HEK293 (cell line): Measurements from ENCODE around the gene RND2.

Source experiments
- CTCF ChIA-PET: fragments of 350-600 bp; formaldehyde crosslinking; extraction: SDS; loops from one replicate; lab custom pipeline; 2021; ENCODE audit warnings: antibody characterized with exemption; lab: Yijun Ruan, JAX
- POLR2A ChIA-PET: fragments of 300-600 bp; formaldehyde crosslinking; extraction: SDS; loops from one replicate; lab custom pipeline; 2020; ENCODE audit warnings: antibody characterized with exemption, inconsistent platforms; lab: Yijun Ruan, JAX
- H3K27ac ChIP-seq: fragments of 200-500 bp; sonication (Bioruptor generic); 2 replicates; pipeline ENCODE4 v1.5.1; 2014; ENCODE audit warnings: low read depth, low read length, control low read depth, inconsistent platforms; ENCODE audit errors: extremely low read depth
- H3K36me3 ChIP-seq, 2 experiments: fragments of 200-500 bp in 1 of 2; sonication (Bioruptor generic) in 1 of 2; 1 replicate in 1 of 2; 2 replicates in 1 of 2; pipeline ENCODE4 v1.5.1; 2014 to 2017; ENCODE audit warnings: inconsistent platforms in 2 of 2, low read length in 2 of 2; ENCODE audit not compliant: control insufficient read depth in 2 of 2, insufficient read depth in 1 of 2
- H3K4me1 ChIP-seq: fragments of 200-500 bp; sonication (Bioruptor generic); 2 replicates; pipeline ENCODE4 v1.5.1; 2014; ENCODE audit warnings: mild to moderate bottlenecking, low read length, inconsistent platforms; ENCODE audit not compliant: control insufficient read depth, insufficient read depth
- H3K4me3 ChIP-seq: 2 replicates; pipeline ENCODE4 v1.5.1; 2011; ENCODE audit warnings: low read depth, mild to moderate bottlenecking, control low read depth, low read length, moderate library complexity
- H3K9me3 ChIP-seq: fragments of 200-500 bp; sonication (Bioruptor generic); 2 replicates; pipeline ENCODE4 v1.5.1; 2014; ENCODE audit warnings: low read depth, low read length, inconsistent platforms; ENCODE audit not compliant: control insufficient read depth, insufficient read depth
- KLF1 ChIP-seq: fragments of 450-650 bp; formaldehyde crosslinking; IDR thresholded peaks from 2 replicates; pipeline ENCODE4 v1.5.1; 2016; ENCODE audit warnings: missing biosample characterization, missing genetic modification characterization
- MYNN ChIP-seq: fragments of 450-650 bp; formaldehyde crosslinking; IDR thresholded peaks from 2 replicates; pipeline ENCODE4 v1.5.1; 2016; ENCODE audit warnings: missing biosample characterization, missing genetic modification characterization, borderline replicate concordance
- OVOL3 ChIP-seq: fragments of 450-650 bp; formaldehyde crosslinking; IDR thresholded peaks from 2 replicates; pipeline ENCODE4 v1.5.1; 2016; ENCODE audit warnings: missing biosample characterization, missing genetic modification characterization
- SCRT2 ChIP-seq: fragments of 450-650 bp; formaldehyde crosslinking; IDR thresholded peaks from 2 replicates; pipeline ENCODE4 v1.5.1; 2016; ENCODE audit warnings: missing biosample characterization, missing genetic modification characterization
- WT1 ChIP-seq: fragments of 450-650 bp; formaldehyde crosslinking; IDR thresholded peaks from 2 replicates; pipeline ENCODE4 v1.5.1; 2016; ENCODE audit warnings: missing biosample characterization, missing genetic modification characterization
- ZBTB10 ChIP-seq: fragments of 450-650 bp; formaldehyde crosslinking; IDR thresholded peaks from 2 replicates; pipeline ENCODE4 v1.5.1; 2016; ENCODE audit warnings: missing biosample characterization, missing genetic modification characterization
- ZIC2 ChIP-seq: fragments of 450-650 bp; formaldehyde crosslinking; IDR thresholded peaks from 2 replicates; pipeline ENCODE4 v1.5.1; 2016; ENCODE audit warnings: missing biosample characterization, missing genetic modification characterization
- ZNF2 ChIP-seq: fragments of 450-650 bp; formaldehyde crosslinking; IDR thresholded peaks from 2 replicates; pipeline ENCODE4 v1.5.1; 2016; ENCODE audit warnings: missing biosample characterization, missing genetic modification characterization
- ZNF211 ChIP-seq: fragments of 450-650 bp; formaldehyde crosslinking; IDR thresholded peaks from 2 replicates; pipeline ENCODE4 v1.5.1; 2016; ENCODE audit warnings: low read depth, missing biosample characterization, missing genetic modification characterization
- ZNF302 ChIP-seq: fragments of 450-650 bp; formaldehyde crosslinking; IDR thresholded peaks from 2 replicates; pipeline ENCODE4 v1.5.1; 2016; ENCODE audit warnings: missing biosample characterization, missing genetic modification characterization, low read depth
- ZNF488 ChIP-seq: fragments of 450-650 bp; formaldehyde crosslinking; IDR thresholded peaks from 2 replicates; pipeline ENCODE4 v1.5.1; 2016; ENCODE audit warnings: missing biosample characterization, missing genetic modification characterization
- ZNF610 ChIP-seq: fragments of 450-650 bp; formaldehyde crosslinking; IDR thresholded peaks from 2 replicates; pipeline ENCODE4 v1.5.1; 2016; ENCODE audit warnings: missing biosample characterization, missing genetic modification characterization, borderline replicate concordance
- TF ChIP-seq, protein P1 (sequence below): fragments of 450-650 bp; formaldehyde crosslinking; IDR thresholded peaks from 2 replicates; pipeline ENCODE4 v1.5.1; 2016; ENCODE audit warnings: missing biosample characterization, missing genetic modification characterization

The RND2 gene

GRCh38 chr17:43014649-43015542, 10.1 kb upstream of the RND2 start:
- Histone ChIP-seq H3K4me1 (peaks cover 12% of the 10 kb centered on the region), H3K9me3 (no peaks in the 10 kb centered on the region), H3K36me3 (peaks cover 0 to 52% of the 10 kb centered on the region in 2 experiments; a peak in 2 of 3 replicates), H3K4me3 (no peak overlapping the region), H3K27ac (no peak overlapping the region; the same call in 1 of the 2 replicates)
- TF ChIP-seq ZBTB10 (tag by site-specific recombination) (no peak), SCRT2 (tag by site-specific recombination) (no peak), ZNF488 (tag by site-specific recombination) (no peak), MYNN (no peak), OVOL3 (tag by site-specific recombination) (no peak), ZNF2 (no peak), ZNF211 (tag by site-specific recombination) (no peak), KLF1 (peak; percentile 28; the same call in 1 of the 2 replicates), WT1 (peak; percentile 97), ZNF610 (no peak)
- ChIA-PET CTCF (interaction anchor here (0.7 kb wide), 1 partner anchor 10 kb away, joined by 3 read pairs; no protein-coding TSS in a partner anchor), POLR2A (interaction anchor here (1.0 kb wide), 1 partner anchor 17 kb away, joined by 3 read pairs; the partner anchor contains the start of gene RPL27)

DNA sequence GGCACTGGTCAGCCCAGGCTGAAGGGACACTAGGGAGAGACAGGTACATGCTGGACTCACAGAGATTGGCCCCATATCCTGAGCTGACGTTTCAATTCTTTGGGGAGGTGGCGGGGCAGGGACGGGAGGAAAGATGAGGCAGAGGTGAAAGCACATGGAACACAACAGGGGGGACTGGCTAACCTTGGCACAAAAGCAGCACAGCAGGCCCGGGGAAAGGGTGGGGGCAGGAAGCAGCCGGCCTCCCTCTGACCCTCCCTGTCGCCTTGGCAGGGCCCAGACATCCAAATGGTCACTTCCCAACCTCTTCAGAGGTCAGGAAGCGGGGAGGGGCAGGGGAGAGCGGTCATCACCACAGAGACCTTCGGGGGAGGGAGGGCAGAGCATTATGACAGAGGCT, 9.5 kb upstream of the RND2 start:
- Histone ChIP-seq H3K27ac (no peak overlapping the region), H3K9me3 (no peaks in the 10 kb centered on the region), H3K4me1 (peaks cover 12% of the 10 kb centered on the region), H3K4me3 (no peak overlapping the region), H3K36me3 (peaks cover 0 to 54% of the 10 kb centered on the region in 2 experiments; a peak in 2 of 3 replicates)
- ChIA-PET CTCF (no interaction called here), POLR2A (interaction anchor here (1.0 kb wide), 1 partner anchor 18 kb away, joined by 3 read pairs; the partner anchor contains the start of gene RPL27)
- TF ChIP-seq, protein P1, sequence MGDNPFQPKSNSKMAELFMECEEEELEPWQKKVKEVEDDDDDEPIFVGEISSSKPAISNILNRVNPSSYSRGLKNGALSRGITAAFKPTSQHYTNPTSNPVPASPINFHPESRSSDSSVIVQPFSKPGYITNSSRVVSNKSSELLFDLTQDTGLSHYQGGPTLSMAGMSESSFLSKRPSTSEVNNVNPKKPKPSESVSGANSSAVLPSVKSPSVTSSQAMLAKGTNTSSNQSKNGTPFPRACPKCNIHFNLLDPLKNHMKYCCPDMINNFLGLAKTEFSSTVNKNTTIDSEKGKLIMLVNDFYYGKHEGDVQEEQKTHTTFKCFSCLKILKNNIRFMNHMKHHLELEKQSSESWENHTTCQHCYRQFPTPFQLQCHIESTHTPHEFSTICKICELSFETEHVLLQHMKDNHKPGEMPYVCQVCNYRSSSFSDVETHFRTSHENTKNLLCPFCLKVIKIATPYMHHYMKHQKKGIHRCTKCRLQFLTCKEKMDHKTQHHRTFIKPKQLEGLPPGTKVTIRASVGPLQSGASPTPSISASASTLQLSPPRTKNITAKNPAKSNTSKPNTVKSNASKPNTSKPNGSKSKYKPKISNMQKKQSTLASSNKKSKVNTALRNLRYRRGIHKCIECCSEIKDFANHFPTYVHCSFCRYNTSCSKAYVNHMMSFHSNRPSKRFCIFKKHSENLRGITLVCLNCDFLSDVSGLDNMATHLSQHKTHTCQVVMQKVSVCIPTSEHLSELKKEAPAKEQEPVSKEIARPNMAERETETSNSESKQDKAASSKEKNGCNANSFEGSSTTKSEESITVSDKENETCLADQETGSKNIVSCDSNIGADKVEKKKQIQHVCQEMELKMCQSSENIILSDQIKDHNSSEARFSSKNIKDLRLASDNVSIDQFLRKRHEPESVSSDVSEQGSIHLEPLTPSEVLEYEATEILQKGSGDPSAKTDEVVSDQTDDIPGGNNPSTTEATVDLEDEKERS = no peak
- 0 out of 2 replicates have a peak, but pooled peaks have one; percentile 15 for TF ChIP-seq ZIC2 (tag by site-specific recombination)

- no peak for TF ChIP-seq ZNF302 (tag by site-specific recombination)
- Histone ChIP-seq H3K9me3 (no peaks in the 10 kb centered on the region), H3K4me3 (no peak overlapping the region), H3K4me1 (peaks cover 12% of the 10 kb centered on the region), H3K36me3 (peaks cover 0 to 54% of the 10 kb centered on the region in 2 experiments; a peak in 2 of 3 replicates), H3K27ac (no peak overlapping the region)
- ChIA-PET CTCF (no interaction called here), POLR2A (no interaction called here)
These were observed 8.8 kb upstream of the RND2 start for GRCh38 chr17:43016216-43016615.
